ENCODE results near the gene SATB1. TPM values are rescaled to one million over a fixed set of nuclear protein-coding genes. Genes with fewer than 3 reads are reported as not detected.
"Not testable (repeated sequence)": the region's sequence is repeated elsewhere in the genome, so short reads cannot be mapped to it uniquely, and the experiment has no call there.

The SATB1 gene
- 0.64 and 2.6 TPM in 2 replicates for total RNA-seq (2014; rRNA removed)
- 0.73 TPM for polyA plus RNA-seq (2012)

DNA sequence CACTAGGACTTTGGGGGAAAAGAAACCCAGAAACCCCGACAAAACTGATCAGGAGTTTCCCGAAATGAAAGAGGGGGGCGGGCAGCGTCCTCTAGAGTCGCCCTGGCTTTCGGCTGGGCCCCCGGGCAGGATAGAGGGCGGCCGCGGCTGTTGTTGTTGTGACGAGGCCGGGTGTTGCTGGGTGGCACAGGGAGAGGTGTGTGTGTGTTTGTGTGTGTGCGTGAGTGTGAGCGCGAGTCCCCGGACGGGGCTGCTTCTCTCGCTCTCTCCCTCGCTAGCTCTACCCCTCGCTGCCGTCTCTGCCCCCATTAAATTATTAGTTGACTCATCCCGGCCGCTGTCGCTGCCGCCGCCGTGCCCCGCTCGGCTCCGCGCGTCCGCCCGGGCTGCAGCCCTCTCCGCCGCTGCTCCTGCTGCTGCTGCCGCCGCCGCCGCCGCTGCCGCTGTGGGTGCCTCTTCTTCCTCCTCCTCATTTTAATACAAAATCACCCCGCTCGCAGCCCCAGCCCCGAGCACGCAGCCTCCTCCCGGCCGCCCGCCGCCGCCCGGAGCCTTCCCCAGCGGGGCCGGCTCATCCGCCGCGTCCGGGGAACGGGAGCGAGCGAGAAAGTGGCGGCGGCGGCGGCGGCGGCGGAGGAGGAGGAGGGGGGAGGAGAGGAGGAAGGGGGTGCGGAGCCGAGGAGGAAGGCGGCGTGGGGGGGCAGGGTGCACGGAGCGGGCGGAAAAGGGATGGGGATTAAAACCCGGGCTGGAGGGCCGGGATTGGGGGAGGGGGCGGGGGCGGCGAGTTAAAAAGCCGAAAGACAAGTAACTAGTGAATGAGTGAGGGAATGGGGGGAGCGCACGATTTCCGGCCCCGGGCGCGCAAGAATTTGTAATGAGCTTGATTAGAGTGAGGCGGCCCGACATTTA lies at the start of gene SATB1:
Gene SATB1, minus strand, starts transcription at position 611 of the 912 bp plus-strand sequence. CDS start 4,372 bp downstream, outside the sequence.
- DNase-seq (ENCODE audit: low read depth), result peak; percentile 36

- DNase-seq (ENCODE audit: low read depth), result no peak
Observed at GRCh38 chr3:18474202-18474601, 49.1 kb upstream of the SATB1 start.

DNA sequence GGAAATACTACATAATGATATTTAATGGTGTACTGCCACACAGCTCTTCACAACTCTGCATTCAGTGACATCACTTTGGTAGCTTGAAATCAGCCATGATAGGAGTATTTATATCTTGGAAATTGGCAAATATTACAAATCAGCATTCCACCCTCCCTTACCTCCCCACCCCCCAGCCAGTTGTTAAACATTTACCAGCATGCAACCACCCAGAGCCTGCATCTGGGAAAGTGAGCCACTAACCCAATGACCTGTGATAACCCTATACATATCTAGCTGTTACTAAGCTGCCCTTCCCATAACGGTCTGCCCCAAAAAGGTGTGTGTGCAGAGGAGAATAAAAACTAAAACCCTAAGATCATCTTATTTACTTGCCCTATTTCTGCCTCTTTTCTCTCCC lies 44.6 kb upstream of the SATB1 start:
- no peak for DNase-seq (ENCODE audit: low read depth)

- no peak for DNase-seq (ENCODE audit: low read depth)
Observed at GRCh38 chr3:18466136-18466535, 41.0 kb upstream of the SATB1 start.

DNA sequence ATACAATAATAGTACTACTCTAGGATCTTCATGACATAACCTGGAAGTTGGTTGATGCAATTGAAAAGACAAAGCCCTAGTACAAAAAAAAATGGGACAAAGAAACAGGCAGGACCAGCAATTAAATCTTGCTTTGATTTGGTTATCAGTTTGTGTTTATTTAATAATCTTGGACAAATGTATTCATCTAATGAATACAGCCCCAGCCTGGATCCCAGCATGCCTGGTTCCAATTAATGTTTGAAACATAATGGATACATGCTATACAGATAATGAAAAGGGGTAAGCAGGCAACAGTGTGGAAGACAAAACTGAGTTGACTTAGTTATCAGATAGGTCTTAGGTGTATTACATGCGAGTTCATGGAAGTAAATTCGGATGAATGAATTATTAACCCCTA lies 29.6 kb upstream of the SATB1 start:
- DNase-seq (ENCODE audit: low read depth), result no peak

DNA sequence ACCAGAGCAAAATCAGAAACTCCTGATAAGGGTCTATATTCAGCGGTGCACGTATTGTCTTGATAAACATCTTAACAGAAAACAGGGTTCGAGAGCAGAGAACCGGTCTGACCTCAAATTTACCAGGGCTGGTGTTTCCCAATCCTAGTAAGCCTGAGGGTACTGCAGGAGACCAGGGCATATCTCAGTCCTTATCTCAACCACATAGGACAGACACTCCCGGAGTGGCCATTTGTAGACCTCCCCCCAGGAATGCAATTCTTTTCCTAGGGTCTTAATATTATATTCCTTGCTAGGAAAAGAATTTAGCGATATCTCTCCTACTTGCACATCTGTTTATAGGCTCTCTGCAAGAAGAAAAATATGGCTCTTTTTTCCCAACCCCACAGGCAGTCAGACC lies 24.5 kb upstream of the SATB1 start:
- not testable (repeated sequence) for DNase-seq (ENCODE audit: low read depth)

DNA sequence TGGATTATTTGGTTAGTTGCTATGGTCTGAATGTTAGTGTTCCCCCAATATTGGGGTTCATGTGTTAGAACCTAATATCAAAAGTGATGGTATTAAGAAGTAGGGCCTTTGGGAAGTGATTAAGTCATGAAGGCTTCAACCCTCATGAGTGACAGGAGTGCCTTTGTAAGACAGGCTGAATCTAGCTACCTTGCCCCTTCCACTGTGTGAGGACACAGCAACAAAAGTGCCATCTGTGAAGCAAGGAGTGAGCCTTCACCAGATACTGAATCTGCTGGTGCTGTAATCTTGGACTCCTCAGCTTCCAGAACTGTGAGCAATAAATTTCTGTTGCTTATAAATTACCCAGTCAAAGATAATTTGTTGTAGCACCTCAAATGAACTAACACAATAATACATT lies 22.6 kb upstream of the SATB1 start:
- no peak for DNase-seq (ENCODE audit: low read depth)

DNA sequence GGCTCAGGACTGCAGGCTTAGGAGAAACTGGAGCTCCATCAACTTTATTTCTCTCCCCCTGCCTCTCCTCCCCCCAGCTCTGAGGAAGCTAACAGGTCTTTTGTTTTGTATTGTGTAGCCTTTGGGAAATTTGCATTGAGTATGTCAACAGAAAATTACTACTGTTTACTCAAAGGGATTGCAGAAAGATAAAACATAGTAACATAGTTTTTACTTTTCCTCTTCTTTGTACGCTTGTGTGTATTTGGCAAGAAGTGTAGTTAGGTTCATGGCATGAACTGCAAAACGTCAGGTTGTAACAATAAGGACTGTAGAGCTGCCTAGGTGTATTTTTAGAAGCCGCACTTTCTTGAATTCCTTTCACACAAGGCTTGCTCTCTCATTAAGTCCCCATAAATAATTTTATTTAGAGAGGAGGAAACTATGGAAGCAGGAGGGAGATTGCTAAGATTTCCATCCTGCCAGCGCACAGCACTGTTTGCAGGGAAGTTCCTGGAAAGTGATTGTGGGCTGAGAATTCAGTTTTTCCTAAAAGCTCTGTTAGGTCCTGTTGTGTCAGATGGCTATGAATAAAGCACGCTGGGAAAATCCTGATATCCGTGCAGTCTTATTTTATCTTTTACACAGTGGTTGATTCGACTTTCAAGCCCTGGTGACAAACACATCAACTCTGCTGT lies 21.1 kb upstream of the SATB1 start:
- no peak for DNase-seq (ENCODE audit: low read depth)

DNA sequence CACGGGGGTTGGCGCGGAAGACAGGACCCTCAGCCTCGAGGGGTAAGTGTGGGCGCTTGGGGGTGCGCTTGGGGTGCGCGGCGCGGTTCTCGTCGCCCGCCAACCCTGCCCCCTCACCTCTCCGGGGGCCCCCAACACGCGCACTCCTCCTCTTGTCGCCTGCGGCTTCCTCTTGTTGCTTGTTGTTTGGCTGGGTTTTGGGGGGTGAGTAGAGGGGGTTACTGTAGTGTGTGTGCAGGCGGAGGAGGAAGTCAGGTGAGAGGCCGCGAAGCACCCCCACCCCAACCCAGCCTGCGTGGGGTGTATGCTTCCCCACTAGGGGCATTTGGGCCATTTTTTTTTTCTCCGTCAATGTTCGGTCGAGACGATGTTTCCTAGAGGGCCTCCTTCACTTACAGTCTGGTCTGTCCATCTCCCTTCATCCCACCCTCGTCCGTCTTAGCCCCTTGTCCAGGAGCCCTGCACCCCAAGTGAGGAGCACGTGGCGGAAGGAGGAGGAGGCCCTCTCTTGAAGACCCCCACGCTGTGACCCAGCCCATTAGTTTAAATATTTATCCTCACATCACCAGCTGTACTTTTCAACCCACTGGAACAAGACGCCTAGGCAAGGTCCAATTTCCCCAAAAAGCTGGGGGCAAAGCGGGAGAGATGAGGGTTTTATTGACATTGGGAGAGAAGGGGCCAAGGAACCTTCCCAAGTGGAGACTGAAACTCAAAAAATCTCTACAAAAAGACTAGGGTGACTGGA lies 20.4 kb upstream of the SATB1 start:
- DNase-seq (ENCODE audit: low read depth), result no peak

GRCh38 chr3:18444595-18445400 lies 19.7 kb upstream of the SATB1 start:
- DNase-seq (ENCODE audit: low read depth), result peak; percentile 14

- DNase-seq (ENCODE audit: low read depth), result no peak
Observed at GRCh38 chr3:18443665-18444594, 18.8 kb upstream of the SATB1 start.

- DNase-seq (ENCODE audit: low read depth), result no peak
Observed at GRCh38 chr3:18442756-18443664, 17.9 kb upstream of the SATB1 start.

- DNase-seq (ENCODE audit: low read depth), result no peak
Observed at GRCh38 chr3:18441551-18441950, 16.4 kb upstream of the SATB1 start.

GRCh38 chr3:18440066-18440722 lies 15.1 kb upstream of the SATB1 start:
- peak; percentile 1 for DNase-seq (ENCODE audit: low read depth)

DNA sequence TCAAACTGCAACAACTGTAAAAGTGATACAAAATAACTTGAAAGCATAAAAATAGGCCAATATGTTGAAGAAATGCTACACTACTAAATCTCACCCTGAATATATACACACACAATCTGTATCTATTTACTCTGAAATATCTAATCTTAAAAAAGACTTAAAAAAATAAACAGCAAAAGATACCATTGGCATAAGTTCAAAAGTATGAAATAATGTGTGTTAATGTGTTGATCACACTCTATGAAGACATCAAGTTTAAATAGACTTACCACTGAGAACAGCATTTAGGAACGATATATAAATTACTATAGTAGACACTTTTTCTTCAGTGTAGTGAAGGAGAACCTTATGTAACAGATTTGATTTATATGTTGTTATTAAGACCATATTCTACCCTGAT lies 14.1 kb upstream of the SATB1 start:
- no peak for DNase-seq (ENCODE audit: low read depth)

- DNase-seq (ENCODE audit: low read depth), result no peak
Observed at GRCh38 chr3:18438586-18438985, 13.4 kb upstream of the SATB1 start.

GRCh38 chr3:18436213-18436612 lies 11.1 kb upstream of the SATB1 start:
- DNase-seq (ENCODE audit: low read depth), result no peak

- no peak for DNase-seq (ENCODE audit: low read depth)
Observed at GRCh38 chr3:18434711-18435110, 9.6 kb upstream of the SATB1 start.

Data from LHCN-M2 (cell line).